ENCODE results near the gene STAP2.

DNA sequence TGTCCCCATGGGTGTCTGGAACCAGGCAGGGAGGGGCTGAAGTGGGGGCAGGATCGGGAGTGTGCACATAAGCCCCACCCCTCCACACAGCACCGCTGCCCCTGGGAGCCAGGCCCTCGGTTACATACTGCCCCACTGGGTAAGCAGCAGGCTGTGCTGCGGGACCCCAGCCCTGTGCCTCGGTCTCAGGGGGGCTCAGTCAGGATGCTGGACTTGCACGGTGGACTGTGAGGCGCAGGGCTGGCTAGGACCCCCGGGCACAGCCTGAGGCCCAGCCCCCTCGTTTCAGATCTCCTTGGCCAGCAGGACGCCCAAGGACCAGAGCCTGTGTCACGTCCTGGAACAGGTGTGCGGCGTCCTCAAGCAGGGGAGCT, 21.0 kb upstream of the STAP2 start:
- TF ChIP-seq, protein P1, sequence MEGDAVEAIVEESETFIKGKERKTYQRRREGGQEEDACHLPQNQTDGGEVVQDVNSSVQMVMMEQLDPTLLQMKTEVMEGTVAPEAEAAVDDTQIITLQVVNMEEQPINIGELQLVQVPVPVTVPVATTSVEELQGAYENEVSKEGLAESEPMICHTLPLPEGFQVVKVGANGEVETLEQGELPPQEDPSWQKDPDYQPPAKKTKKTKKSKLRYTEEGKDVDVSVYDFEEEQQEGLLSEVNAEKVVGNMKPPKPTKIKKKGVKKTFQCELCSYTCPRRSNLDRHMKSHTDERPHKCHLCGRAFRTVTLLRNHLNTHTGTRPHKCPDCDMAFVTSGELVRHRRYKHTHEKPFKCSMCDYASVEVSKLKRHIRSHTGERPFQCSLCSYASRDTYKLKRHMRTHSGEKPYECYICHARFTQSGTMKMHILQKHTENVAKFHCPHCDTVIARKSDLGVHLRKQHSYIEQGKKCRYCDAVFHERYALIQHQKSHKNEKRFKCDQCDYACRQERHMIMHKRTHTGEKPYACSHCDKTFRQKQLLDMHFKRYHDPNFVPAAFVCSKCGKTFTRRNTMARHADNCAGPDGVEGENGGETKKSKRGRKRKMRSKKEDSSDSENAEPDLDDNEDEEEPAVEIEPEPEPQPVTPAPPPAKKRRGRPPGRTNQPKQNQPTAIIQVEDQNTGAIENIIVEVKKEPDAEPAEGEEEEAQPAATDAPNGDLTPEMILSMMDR (IDR thresholded peaks at IDR 0.05) = no peak
- no peak for TF ChIP-seq POLR2A (IDR thresholded peaks at IDR 0.05)
